ENCODE results near the gene WNK1. TPM values are rescaled to one million over a fixed set of nuclear protein-coding genes. Genes with fewer than 3 reads are reported as not detected.
A peak's percentile ranks its signal among the peaks of the same experiment; 100 is the strongest.

WNK1 gene
- polyA plus RNA-seq, 4 donors = 12.7 to 48.4 (median 20.2) TPM

DNA sequence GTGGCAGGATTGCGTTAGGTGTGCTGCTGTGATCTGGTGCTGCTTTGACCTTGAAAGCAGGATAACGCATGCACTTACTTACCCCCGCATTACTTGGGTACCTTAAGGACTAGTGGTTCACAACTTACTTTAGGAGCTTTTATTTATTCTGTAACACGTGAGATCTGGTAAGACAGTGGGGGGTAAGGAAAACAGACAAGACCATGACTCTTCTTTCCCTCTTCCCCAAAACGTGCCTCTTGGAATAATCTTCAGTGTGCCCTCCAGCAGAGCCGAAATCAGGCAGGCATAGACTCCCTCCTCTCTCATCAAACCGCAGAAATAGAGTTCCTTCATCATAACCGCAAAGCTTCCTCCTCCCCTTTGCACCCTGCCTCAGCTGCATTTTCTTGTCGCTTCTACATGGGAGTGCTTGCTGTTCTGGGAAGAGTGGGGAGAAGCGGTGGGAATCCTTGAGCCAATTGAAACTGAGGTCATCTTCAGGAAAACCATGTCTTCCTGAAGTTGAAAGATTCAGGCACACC, 153.7 kb downstream of the WNK1 start:
- H3K36me3 ChIP-seq (ENCODE audit: control insufficient read depth in 3 of 3, insufficient read depth in 2 of 3, low read depth in 1 of 3, low read length in 3 of 3) = peaks cover 27 to 38% (median 35%) of the 10 kb centered on the region in 3 donors
- WGBS, 3 donors = 89 to 98% (median 94%) methylated on average over 10 of the region's 10 CpGs
- FAIRE-seq = no peak

DNA sequence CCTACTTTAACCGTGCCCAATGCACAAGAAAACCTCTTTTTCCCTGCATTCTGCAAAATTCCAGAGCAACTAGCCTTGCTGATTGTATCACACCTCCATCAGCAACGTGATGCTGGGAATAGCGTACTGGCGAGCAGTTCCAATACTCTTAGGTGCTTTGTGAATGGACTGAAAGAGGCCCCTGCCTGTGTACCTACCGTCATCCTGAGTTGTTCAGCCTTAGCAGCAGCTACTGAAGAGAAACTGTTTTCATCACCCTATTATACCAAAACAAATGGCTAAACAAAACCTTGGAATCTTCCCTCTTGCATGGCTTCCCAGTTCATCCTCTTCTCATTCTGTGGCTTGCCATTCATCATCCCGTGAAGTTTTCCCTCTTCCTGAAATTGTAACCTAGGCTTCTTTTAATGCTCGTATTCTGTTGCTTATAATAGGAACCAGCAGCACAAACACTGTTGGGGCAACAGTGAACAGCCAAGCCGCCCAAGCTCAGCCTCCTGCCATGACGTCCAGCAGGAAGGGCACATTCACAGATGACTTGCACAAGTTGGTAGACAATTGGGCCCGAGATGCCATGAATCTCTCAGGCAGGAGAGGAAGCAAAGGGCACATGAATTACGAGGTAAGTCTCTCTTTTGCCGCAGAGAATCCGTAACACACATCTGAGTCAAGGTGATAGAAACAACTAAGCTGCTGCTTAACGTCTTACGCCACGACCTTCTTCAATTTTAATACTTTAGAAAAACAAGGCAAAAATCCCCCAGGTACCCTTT, 155.2 kb downstream of the WNK1 start:
- Histone ChIP-seq H3K36me3 (ENCODE audit: control insufficient read depth in 3 of 3, insufficient read depth in 2 of 3, low read depth in 1 of 3, low read length in 3 of 3) (peaks cover 23 to 38% (median 37%) of the 10 kb centered on the region in 3 donors), H3K4me1 (ENCODE audit: control insufficient read depth in 3 of 3, insufficient read depth in 2 of 3, low read depth in 1 of 3, low read length in 2 of 3) (no peaks in the 10 kb centered on the region), H3K27me3 (ENCODE audit: control insufficient read depth in 3 of 3, insufficient read depth in 3 of 3, low read length in 3 of 3) (no peaks in the 10 kb centered on the region), H3K9me3 (ENCODE audit: control insufficient read depth in 2 of 2, insufficient read depth in 1 of 2, low read depth in 1 of 2, low read length in 1 of 2) (no peaks in the 10 kb centered on the region), H3K4me3 (ENCODE audit: low read depth in 1 of 3, low read length in 3 of 3) (no peak overlapping the region), H3K27ac (ENCODE audit: low read depth in 1 of 3, low read length in 2 of 3) (no peak overlapping the region)
- FAIRE-seq (no peak), DNase-seq (no peak)
- WGBS, 3 donors = 86 to 88% (median 87%) methylated on average over 16 of the region's 16 CpGs

More for the DNA sequence above, 153.7 kb downstream of the WNK1 start:
- H3K4me1 ChIP-seq (ENCODE audit: control insufficient read depth in 3 of 3, insufficient read depth in 2 of 3, low read depth in 1 of 3, low read length in 2 of 3) = no peaks in the 10 kb centered on the region
- H3K27me3 ChIP-seq (ENCODE audit: control insufficient read depth in 3 of 3, insufficient read depth in 3 of 3, low read length in 3 of 3) = no peaks in the 10 kb centered on the region
- DNase-seq = no peak
- no peak overlapping the region for H3K4me3 ChIP-seq (ENCODE audit: low read depth in 1 of 3, low read length in 3 of 3)
- H3K27ac ChIP-seq (ENCODE audit: low read depth in 1 of 3, low read length in 2 of 3) = no peak overlapping the region
- no peaks in the 10 kb centered on the region for H3K9me3 ChIP-seq (ENCODE audit: control insufficient read depth in 2 of 2, insufficient read depth in 1 of 2, low read depth in 1 of 2, low read length in 1 of 2)

DNA sequence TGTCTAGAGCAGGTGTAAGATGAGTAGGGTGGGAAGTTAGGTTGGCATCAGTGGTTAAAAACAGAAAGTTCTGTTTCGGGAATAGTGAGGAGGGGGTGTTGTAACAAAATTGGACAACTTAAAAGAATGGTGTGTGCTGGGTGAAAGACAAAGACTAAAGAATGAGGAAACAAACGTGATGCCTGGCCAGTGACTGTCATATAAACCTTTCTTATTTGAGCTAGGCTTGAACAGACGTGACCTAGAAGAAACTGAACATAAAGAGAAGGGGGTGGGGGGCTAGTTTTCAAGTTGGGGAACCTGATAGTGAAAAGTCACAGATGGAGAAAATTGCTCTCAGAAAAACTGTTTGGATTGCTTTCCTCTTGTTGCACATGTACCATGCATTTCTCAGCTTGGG, 157.5 kb downstream of the WNK1 start:
- no peak for FAIRE-seq
- peaks cover 22 to 50% (median 30%) of the 10 kb centered on the region in 3 donors for H3K36me3 ChIP-seq (ENCODE audit: control insufficient read depth in 3 of 3, insufficient read depth in 2 of 3, low read depth in 1 of 3, low read length in 3 of 3)
- H3K4me1 ChIP-seq (ENCODE audit: control insufficient read depth in 3 of 3, insufficient read depth in 2 of 3, low read depth in 1 of 3, low read length in 2 of 3) = no peaks in the 10 kb centered on the region
- WGBS, 3 donors = 76 to 85% (median 84%) methylated on average over 3 of the region's 3 CpGs
- no peak overlapping the region for H3K4me3 ChIP-seq (ENCODE audit: low read depth in 1 of 3, low read length in 3 of 3)
- DNase-seq = no peak
- H3K9me3 ChIP-seq (ENCODE audit: control insufficient read depth in 2 of 2, insufficient read depth in 1 of 2, low read depth in 1 of 2, low read length in 1 of 2) = no peaks in the 10 kb centered on the region
- no peaks in the 10 kb centered on the region for H3K27me3 ChIP-seq (ENCODE audit: control insufficient read depth in 3 of 3, insufficient read depth in 3 of 3, low read length in 3 of 3)
- no peak overlapping the region for H3K27ac ChIP-seq (ENCODE audit: low read depth in 1 of 3, low read length in 2 of 3)

DNA sequence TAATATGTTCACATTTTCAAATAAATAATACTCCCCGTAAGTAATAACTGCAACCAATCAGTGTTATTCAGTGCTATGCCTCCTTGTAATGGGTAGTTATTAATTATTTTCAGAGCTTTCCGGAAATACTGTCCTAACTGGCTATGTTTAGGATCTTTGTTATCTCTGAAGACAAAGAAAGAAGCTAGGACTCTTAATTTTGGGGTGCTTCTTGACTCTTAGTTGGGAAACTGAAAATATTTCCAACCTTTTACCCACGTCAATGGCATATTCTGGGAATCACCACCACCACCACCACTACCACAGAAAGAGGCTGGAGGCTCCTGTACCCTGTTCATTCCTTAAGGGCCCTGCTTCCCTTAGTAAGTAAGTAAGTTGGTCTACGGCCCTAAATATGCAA, 158.0 kb downstream of the WNK1 start:
- Histone ChIP-seq H3K4me1 (ENCODE audit: control insufficient read depth in 3 of 3, insufficient read depth in 2 of 3, low read depth in 1 of 3, low read length in 2 of 3) (no peaks in the 10 kb centered on the region), H3K27ac (ENCODE audit: low read depth in 1 of 3, low read length in 2 of 3) (no peak overlapping the region), H3K36me3 (ENCODE audit: control insufficient read depth in 3 of 3, insufficient read depth in 2 of 3, low read depth in 1 of 3, low read length in 3 of 3) (peaks cover 22 to 52% (median 27%) of the 10 kb centered on the region in 3 donors), H3K27me3 (ENCODE audit: control insufficient read depth in 3 of 3, insufficient read depth in 3 of 3, low read length in 3 of 3) (no peaks in the 10 kb centered on the region), H3K4me3 (ENCODE audit: low read depth in 1 of 3, low read length in 3 of 3) (no peak overlapping the region), H3K9me3 (ENCODE audit: control insufficient read depth in 2 of 2, insufficient read depth in 1 of 2, low read depth in 1 of 2, low read length in 1 of 2) (no peaks in the 10 kb centered on the region)
- 77 to 84% (median 80%) methylated on average over 4 of the region's 4 CpGs for WGBS, 3 donors
- DNase-seq (no peak), FAIRE-seq (no peak)

DNA sequence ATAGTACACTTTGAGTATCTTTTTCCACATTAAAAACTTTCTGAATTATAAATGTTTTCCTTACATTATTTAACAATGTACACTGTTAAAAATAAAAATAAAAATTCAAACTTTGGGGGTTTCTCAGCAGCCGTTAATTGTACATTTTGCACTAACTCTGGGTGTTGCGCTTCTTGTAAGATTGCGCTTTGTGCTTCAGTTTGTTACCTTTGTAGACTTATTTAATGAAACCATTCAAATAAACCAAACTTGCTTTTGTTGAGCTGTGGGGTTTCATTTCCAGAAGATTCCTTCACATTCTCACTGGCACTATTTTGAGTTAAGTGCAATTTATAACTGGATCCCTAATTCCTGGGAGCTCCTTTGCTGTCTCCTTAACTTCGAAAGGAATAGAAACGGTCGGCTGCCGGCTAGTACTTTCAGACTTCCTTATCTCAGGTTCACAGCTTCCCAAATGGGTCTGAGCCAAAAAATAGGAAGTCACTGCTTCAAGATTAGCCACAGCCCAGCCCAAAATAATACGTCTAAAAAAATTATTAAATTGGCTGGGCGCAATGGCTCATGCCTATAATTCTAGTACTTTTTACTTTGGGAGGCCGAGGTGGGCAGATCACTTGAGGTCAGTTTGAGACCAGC, 158.9 kb downstream of the WNK1 start:
- Histone ChIP-seq H3K36me3 (ENCODE audit: control insufficient read depth in 3 of 3, insufficient read depth in 2 of 3, low read depth in 1 of 3, low read length in 3 of 3) (peaks cover 22 to 51% (median 22%) of the 10 kb centered on the region in 3 donors), H3K27me3 (ENCODE audit: control insufficient read depth in 3 of 3, insufficient read depth in 3 of 3, low read length in 3 of 3) (no peaks in the 10 kb centered on the region), H3K4me3 (ENCODE audit: low read depth in 1 of 3, low read length in 3 of 3) (no peak overlapping the region), H3K9me3 (ENCODE audit: control insufficient read depth in 2 of 2, insufficient read depth in 1 of 2, low read depth in 1 of 2, low read length in 1 of 2) (no peaks in the 10 kb centered on the region), H3K4me1 (ENCODE audit: control insufficient read depth in 3 of 3, insufficient read depth in 2 of 3, low read depth in 1 of 3, low read length in 2 of 3) (no peaks in the 10 kb centered on the region), H3K27ac (ENCODE audit: low read depth in 1 of 3, low read length in 2 of 3) (no peak overlapping the region)
- 76 to 81% (median 78%) methylated on average over 10 of the region's 10 CpGs for WGBS, 3 donors
- FAIRE-seq (no peak), DNase-seq (no peak)

DNA sequence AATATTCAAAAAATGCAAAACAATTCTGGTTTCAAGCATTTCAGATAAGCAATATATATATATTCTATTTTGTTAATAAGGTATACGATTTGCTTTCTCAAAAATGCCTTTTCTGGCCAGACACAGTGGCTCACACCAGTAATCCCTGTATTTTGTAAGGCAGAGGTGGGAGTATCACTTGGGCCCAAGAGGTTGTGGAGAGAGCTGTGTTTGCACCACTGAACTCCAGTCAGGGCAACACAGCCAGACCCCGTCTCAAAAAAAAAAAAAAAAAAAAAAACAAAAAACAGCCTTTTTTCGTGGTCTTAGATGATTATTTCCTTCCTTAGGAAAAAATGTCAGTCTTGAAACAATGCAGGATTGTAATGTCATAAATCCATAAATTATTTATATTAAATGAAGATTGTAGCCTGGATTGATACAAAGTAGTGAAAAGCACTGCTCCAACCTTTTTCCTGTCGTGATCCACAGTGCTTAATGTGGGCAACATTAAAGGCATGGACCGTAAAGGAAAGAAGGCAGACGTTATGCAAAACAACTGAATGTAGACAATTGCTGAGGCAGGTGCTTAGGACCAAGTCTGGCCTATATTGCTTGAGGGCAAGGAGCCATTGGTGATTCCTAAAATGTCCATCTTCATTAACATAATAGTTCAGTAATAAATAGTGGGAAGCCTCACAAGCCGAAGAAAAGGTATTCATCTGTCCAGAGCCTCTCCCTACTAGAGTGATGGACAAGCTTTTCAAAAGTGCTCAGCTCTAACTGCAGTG, 160.3 kb downstream of the WNK1 start:
- no peak for FAIRE-seq
- Histone ChIP-seq H3K36me3 (ENCODE audit: control insufficient read depth in 3 of 3, insufficient read depth in 2 of 3, low read depth in 1 of 3, low read length in 3 of 3) (peaks cover 18 to 56% (median 25%) of the 10 kb centered on the region in 3 donors), H3K27me3 (ENCODE audit: control insufficient read depth in 3 of 3, insufficient read depth in 3 of 3, low read length in 3 of 3) (no peaks in the 10 kb centered on the region), H3K4me1 (ENCODE audit: control insufficient read depth in 3 of 3, insufficient read depth in 2 of 3, low read depth in 1 of 3, low read length in 2 of 3) (no peaks in the 10 kb centered on the region), H3K4me3 (ENCODE audit: low read depth in 1 of 3, low read length in 3 of 3) (no peak overlapping the region), H3K27ac (ENCODE audit: low read depth in 1 of 3, low read length in 2 of 3) (no peak overlapping the region), H3K9me3 (ENCODE audit: control insufficient read depth in 2 of 2, insufficient read depth in 1 of 2, low read depth in 1 of 2, low read length in 1 of 2) (no peaks in the 10 kb centered on the region)
- no peak for DNase-seq
- WGBS, 3 donors = 75 to 85% (median 84%) methylated on average over 7 of the region's 7 CpGs

DNA sequence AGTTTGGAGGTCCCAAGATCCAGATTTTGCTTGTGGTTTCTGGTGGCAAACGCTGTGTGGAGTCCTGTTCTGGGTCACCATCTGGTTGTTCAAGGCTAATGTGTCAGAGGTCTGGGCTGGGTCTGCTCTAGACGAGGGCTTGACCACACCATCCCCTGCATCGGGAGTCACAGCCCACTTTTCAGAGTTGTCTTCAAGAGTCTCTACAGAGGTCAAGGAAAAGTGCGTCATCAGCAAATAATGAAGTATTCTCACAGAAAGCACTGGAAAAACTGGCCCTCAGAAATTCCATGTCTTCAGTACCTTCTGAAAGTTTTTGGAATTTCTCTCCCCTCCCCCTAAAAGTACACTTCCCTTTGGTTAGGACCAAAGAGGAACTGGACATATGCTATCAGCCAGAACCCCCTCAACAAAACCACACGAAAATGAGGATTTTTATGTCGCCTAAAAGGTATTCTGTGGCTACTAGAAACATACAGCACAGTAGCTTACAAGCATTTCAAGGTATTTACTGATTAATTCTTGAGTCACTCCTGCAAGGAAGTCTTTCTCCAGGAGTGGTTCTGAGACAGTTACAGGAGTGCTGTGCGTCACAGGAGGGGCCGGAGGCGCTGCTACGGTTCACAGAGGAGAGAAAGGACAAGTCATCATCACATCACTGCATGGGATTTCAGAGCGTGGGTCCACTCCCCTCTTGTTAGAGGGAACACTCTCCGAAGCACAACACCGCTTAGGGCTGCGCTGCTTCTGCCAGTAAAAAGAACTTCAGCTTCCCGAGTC, 161.7 kb downstream of the WNK1 start:
- Histone ChIP-seq H3K9me3 (ENCODE audit: control insufficient read depth in 2 of 2, insufficient read depth in 1 of 2, low read depth in 1 of 2, low read length in 1 of 2) (no peaks in the 10 kb centered on the region), H3K4me3 (ENCODE audit: low read depth in 1 of 3, low read length in 3 of 3) (no peak overlapping the region), H3K27ac (ENCODE audit: low read depth in 1 of 3, low read length in 2 of 3) (peak overlapping the region in 1 of 3 donors; percentile 3), H3K27me3 (ENCODE audit: control insufficient read depth in 3 of 3, insufficient read depth in 3 of 3, low read length in 3 of 3) (no peaks in the 10 kb centered on the region), H3K36me3 (ENCODE audit: control insufficient read depth in 3 of 3, insufficient read depth in 2 of 3, low read depth in 1 of 3, low read length in 3 of 3) (peaks cover 11 to 57% (median 14%) of the 10 kb centered on the region in 3 donors), H3K4me1 (ENCODE audit: control insufficient read depth in 3 of 3, insufficient read depth in 2 of 3, low read depth in 1 of 3, low read length in 2 of 3) (no peaks in the 10 kb centered on the region)
- DNase-seq = no peak
- 83 to 94% (median 90%) methylated on average over 15 of the region's 15 CpGs for WGBS, 3 donors
- no peak for FAIRE-seq
